ENCODE results near the gene CACNG7. TPM values are rescaled to one million over a fixed set of nuclear protein-coding genes. Genes with fewer than 3 reads are reported as not detected.

CACNG7 gene
- total and polyA plus RNA-seq, 10 of the 15 experiments (the other 5 are each of a cell fraction or from before 2014, with no cell fraction given) = not detected

DNA sequence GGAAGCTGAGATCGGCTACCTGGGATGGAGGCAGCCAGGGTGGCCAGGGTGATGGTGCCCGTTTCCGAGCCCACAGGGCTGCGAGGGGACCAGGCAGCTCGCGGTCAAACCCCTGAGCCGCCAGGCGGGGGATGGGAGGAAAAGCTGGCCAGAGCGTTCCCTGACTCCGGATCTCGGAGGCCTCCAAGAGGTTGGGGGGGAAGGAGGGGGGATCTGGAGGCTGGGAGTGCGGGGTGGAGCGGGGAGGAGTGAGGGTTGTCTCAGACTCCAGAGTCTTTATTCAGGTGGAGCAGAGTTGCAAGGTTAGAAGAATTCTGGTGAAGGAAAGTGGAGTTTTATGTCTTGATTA is 1.1 kb downstream of the CACNG7 start:
- Histone ChIP-seq H3K36me3 (ENCODE audit: control insufficient read depth in 2 of 2, insufficient read depth in 2 of 2, low read length in 1 of 2) (no peaks in the 10 kb centered on the region), H3K79me2 (ENCODE audit: control insufficient read depth, insufficient read depth, low read length) (no peaks in the 10 kb centered on the region), H3K27ac (ENCODE audit: control insufficient read depth, insufficient read depth) (no peak overlapping the region), H3K4me1 (ENCODE audit: control insufficient read depth, insufficient read depth, low read length) (no peaks in the 10 kb centered on the region), H3K9ac (ENCODE audit: control insufficient read depth, insufficient read depth, low read length) (no peak overlapping the region), H2AFZ (ENCODE audit: control insufficient read depth, low read depth, low read length) (no peak overlapping the region), H4K20me1 (ENCODE audit: control insufficient read depth, insufficient read depth) (no peaks in the 10 kb centered on the region), H3K27me3 (replicated peaks in 1 of 2; ENCODE audit: control insufficient read depth in 2 of 2, insufficient read depth in 2 of 2, low read length in 1 of 2) (no peaks in the 10 kb centered on the region), H3K4me3 (no peak overlapping the region), H3K4me2 (ENCODE audit: control insufficient read depth, insufficient read depth) (no peak overlapping the region), H3K9me3 (replicated peaks; ENCODE audit: control insufficient read depth, insufficient read depth, low read length) (no peaks in the 10 kb centered on the region; the same call in 2 of the 3 replicates)
- DNase-seq (ENCODE audit: low read depth, low spot score) (no peak), ATAC-seq (no peak), FAIRE-seq (no peak)
- CTCF ChIA-PET = no interaction called here
- BruUV-seq (replicated peaks) = no TSS peak
- 2% methylated on average over 9 of the region's 13 CpGs for WGBS (ENCODE audit: insufficient coverage, insufficient replicate concordance, low lambda C conversion rate, missing lambda C conversion rate)
- POLR2A ChIA-PET = no interaction called here
- intact Hi-C loops (cut with micrococcal nuclease; ENCODE audit: unreplicated experiment) (no loop called here), in situ Hi-C loops (cut with MboI) (no loop called here)
- RAD21 ChIA-PET (ENCODE audit: unreplicated experiment) = no interaction called here
- TF ChIP-seq, protein P1, sequence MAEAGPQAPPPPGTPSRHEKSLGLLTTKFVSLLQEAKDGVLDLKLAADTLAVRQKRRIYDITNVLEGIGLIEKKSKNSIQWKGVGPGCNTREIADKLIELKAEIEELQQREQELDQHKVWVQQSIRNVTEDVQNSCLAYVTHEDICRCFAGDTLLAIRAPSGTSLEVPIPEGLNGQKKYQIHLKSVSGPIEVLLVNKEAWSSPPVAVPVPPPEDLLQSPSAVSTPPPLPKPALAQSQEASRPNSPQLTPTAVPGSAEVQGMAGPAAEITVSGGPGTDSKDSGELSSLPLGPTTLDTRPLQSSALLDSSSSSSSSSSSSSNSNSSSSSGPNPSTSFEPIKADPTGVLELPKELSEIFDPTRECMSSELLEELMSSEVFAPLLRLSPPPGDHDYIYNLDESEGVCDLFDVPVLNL (IDR thresholded peaks at IDR 0.05; ENCODE audit: low read depth, low read length) = no peak
- TF ChIP-seq, protein P2, sequence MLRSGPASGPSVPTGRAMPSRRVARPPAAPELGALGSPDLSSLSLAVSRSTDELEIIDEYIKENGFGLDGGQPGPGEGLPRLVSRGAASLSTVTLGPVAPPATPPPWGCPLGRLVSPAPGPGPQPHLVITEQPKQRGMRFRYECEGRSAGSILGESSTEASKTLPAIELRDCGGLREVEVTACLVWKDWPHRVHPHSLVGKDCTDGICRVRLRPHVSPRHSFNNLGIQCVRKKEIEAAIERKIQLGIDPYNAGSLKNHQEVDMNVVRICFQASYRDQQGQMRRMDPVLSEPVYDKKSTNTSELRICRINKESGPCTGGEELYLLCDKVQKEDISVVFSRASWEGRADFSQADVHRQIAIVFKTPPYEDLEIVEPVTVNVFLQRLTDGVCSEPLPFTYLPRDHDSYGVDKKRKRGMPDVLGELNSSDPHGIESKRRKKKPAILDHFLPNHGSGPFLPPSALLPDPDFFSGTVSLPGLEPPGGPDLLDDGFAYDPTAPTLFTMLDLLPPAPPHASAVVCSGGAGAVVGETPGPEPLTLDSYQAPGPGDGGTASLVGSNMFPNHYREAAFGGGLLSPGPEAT (IDR thresholded peaks at IDR 0.05; ENCODE audit: low read depth) = no peak
- TF ChIP-seq HDAC6 (IDR thresholded peaks at IDR 0.05; ENCODE audit: unreplicated experiment) (no peak), HDAC2 (IDR thresholded peaks at IDR 0.05) (no peak)
- SMC1A ChIA-PET (ENCODE audit: uncharacterized antibody, unreplicated experiment) = no interaction called here

DNA sequence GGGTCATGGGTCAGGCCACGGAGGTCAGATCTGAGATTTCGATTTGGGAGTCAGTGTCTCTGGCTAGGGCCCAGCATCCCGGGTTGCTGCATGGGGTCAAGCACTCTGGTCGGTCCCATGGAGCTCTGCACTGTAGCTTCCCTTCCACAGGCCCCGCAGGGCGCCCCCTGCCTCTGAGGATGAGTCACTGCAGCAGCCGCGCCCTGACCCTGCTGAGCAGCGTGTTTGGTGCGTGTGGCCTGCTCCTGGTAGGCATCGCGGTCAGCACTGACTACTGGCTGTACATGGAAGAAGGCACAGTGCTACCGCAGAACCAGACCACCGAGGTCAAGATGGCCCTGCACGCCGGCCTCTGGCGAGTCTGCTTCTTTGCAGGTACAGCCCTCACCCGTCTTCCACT is 3.6 kb downstream of the CACNG7 start:
- Histone ChIP-seq H3K9ac (ENCODE audit: control insufficient read depth, insufficient read depth, low read length) (no peak overlapping the region), H3K79me2 (ENCODE audit: control insufficient read depth, insufficient read depth, low read length) (no peaks in the 10 kb centered on the region), H3K9me3 (replicated peaks; ENCODE audit: control insufficient read depth, insufficient read depth, low read length) (no peaks in the 10 kb centered on the region; the same call in 2 of the 3 replicates), H4K20me1 (ENCODE audit: control insufficient read depth, insufficient read depth) (no peaks in the 10 kb centered on the region), H2AFZ (ENCODE audit: control insufficient read depth, low read depth, low read length) (no peak overlapping the region), H3K4me1 (ENCODE audit: control insufficient read depth, insufficient read depth, low read length) (no peaks in the 10 kb centered on the region), H3K4me3 (no peak overlapping the region), H3K4me2 (ENCODE audit: control insufficient read depth, insufficient read depth) (no peak overlapping the region), H3K27ac (ENCODE audit: control insufficient read depth, insufficient read depth) (no peak overlapping the region), H3K27me3 (replicated peaks in 1 of 2; ENCODE audit: control insufficient read depth in 2 of 2, insufficient read depth in 2 of 2, low read length in 1 of 2) (no peaks in the 10 kb centered on the region), H3K36me3 (ENCODE audit: control insufficient read depth in 2 of 2, insufficient read depth in 2 of 2, low read length in 1 of 2) (no peaks in the 10 kb centered on the region)
- ChIA-PET POLR2A (no interaction called here), SMC1A (ENCODE audit: uncharacterized antibody, unreplicated experiment) (no interaction called here), CTCF (no interaction called here), RAD21 (ENCODE audit: unreplicated experiment) (no interaction called here)
- DNase-seq (ENCODE audit: low read depth, low spot score) = no peak
- in situ Hi-C loops (cut with MboI) = no loop called here
- WGBS (ENCODE audit: insufficient coverage, insufficient replicate concordance, low lambda C conversion rate, missing lambda C conversion rate) = 52% methylated on average over 18 of the region's 18 CpGs
- no peak for FAIRE-seq
- intact Hi-C loops (cut with micrococcal nuclease; ENCODE audit: unreplicated experiment) = no loop called here
- BruUV-seq (replicated peaks) = no TSS peak
- no peak for ATAC-seq
- TF ChIP-seq PML (IDR thresholded peaks at IDR 0.05; ENCODE audit: low read length) (no peak), ZNF24 (IDR thresholded peaks at IDR 0.05) (no peak), TARDBP (IDR thresholded peaks at IDR 0.05; ENCODE audit: borderline replicate concordance) (no peak), MTA2 (IDR thresholded peaks at IDR 0.05; ENCODE audit: low read depth) (no peak), ZNF207 (IDR thresholded peaks at IDR 0.05; ENCODE audit: borderline replicate concordance) (no peak)
- TF ChIP-seq, protein P3, sequence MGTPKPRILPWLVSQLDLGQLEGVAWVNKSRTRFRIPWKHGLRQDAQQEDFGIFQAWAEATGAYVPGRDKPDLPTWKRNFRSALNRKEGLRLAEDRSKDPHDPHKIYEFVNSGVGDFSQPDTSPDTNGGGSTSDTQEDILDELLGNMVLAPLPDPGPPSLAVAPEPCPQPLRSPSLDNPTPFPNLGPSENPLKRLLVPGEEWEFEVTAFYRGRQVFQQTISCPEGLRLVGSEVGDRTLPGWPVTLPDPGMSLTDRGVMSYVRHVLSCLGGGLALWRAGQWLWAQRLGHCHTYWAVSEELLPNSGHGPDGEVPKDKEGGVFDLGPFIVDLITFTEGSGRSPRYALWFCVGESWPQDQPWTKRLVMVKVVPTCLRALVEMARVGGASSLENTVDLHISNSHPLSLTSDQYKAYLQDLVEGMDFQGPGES (IDR thresholded peaks at IDR 0.05) = no peak
- TF ChIP-seq, protein P4, sequence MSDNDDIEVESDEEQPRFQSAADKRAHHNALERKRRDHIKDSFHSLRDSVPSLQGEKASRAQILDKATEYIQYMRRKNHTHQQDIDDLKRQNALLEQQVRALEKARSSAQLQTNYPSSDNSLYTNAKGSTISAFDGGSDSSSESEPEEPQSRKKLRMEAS (IDR thresholded peaks at IDR 0.05; ENCODE audit: low read depth, low read length) = no peak
- TF ChIP-seq, protein P5, sequence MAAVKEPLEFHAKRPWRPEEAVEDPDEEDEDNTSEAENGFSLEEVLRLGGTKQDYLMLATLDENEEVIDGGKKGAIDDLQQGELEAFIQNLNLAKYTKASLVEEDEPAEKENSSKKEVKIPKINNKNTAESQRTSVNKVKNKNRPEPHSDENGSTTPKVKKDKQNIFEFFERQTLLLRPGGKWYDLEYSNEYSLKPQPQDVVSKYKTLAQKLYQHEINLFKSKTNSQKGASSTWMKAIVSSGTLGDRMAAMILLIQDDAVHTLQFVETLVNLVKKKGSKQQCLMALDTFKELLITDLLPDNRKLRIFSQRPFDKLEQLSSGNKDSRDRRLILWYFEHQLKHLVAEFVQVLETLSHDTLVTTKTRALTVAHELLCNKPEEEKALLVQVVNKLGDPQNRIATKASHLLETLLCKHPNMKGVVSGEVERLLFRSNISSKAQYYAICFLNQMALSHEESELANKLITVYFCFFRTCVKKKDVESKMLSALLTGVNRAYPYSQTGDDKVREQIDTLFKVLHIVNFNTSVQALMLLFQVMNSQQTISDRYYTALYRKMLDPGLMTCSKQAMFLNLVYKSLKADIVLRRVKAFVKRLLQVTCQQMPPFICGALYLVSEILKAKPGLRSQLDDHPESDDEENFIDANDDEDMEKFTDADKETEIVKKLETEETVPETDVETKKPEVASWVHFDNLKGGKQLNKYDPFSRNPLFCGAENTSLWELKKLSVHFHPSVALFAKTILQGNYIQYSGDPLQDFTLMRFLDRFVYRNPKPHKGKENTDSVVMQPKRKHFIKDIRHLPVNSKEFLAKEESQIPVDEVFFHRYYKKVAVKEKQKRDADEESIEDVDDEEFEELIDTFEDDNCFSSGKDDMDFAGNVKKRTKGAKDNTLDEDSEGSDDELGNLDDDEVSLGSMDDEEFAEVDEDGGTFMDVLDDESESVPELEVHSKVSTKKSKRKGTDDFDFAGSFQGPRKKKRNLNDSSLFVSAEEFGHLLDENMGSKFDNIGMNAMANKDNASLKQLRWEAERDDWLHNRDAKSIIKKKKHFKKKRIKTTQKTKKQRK (IDR thresholded peaks at IDR 0.05; ENCODE audit: low read depth, low read length) = no peak

Measured in GM12878 (cell line).